Mesothelial cell of epicardium (in vitro differentiated cells): ENCODE results near the gene MAP2K2. TPM values are rescaled to one million over a fixed set of nuclear protein-coding genes. Genes with fewer than 3 reads are reported as not detected.

ENCODE experiments used
- DNase-seq, 2 experiments: peaks; one replicate each; pipeline ENCODE4 v3.0.0; 2021; ENCODE audit warnings: low spot score in 2 of 2; ENCODE audit not compliant: unreplicated experiment in 2 of 2
- H3K27ac Mint-ChIP-seq: 2 replicates; pipeline ENCODE4 v1.8.0; 2021; ENCODE audit warnings: mixed read lengths
- H3K27me3 Mint-ChIP-seq: 2 replicates; pipeline ENCODE4 v1.8.0; 2021; ENCODE audit warnings: low read depth, mixed read lengths
- H3K36me3 Mint-ChIP-seq: 2 replicates; pipeline ENCODE4 v1.8.0; 2021; ENCODE audit warnings: mixed read lengths
- H3K4me1 Mint-ChIP-seq: 2 replicates; pipeline ENCODE4 v1.8.0; 2021; ENCODE audit warnings: mixed read lengths
- H3K4me3 Mint-ChIP-seq: 2 replicates; pipeline ENCODE4 v1.8.0; 2021; ENCODE audit warnings: mild to moderate bottlenecking, moderate library complexity, mixed read lengths
- H3K9me3 Mint-ChIP-seq: 2 replicates; pipeline ENCODE4 v1.8.0; 2021; ENCODE audit warnings: mixed read lengths
- total RNA-seq: library from RNA; stranded (reverse); gene quantifications from 3 replicates; pipeline ENCODE4 v1.2.1, GENCODE V29; 2021
- TF ChIP-seq, protein P1 (sequence below): fragments of 200-600 bp; sonication (generic); IDR thresholded peaks from one replicate; pipeline ENCODE4 v1.5.0; 2021; ENCODE audit warnings: antibody characterized with exemption; ENCODE audit not compliant: unreplicated experiment

MAP2K2 gene
- total RNA-seq, 1 donor from 2014 or later, result 152 TPM

DNA sequence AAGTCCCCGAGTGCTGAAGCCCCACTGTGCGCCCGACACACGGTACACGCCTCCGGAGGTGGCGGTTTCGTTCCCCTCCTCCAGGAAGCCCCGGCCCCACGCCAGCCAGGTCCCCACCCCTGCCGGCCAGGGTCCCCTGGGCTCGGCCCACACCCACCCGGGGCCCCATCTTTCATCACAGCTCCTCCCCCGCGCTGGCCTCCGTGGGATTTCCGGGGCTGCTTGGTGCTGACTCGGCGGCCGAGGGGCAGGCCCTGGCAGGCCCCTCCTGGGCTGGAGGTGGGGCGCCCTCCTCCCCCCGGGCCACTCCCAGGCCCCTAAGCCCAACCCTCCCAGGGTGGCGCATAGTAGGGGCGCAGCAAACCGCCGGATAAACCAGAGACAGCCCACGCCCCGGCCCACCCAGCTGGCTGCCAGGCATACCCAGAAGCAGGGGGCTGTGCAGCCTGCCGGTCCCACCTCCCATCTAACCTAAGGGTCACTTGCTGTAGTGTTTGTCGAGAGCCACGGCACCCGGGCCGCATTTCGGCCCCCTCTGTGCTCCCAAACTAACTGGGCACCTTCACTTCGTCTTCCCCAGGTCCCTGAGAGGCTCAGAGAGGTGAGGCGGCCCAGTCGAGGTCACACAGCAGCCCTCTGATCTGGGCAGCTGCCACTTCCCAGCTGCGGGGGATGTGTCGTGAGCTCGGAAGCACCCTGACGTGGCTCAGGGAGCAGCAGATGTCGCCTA is 63.9 kb downstream of the MAP2K2 start:
- Mint-ChIP-seq H3K36me3 (peaks cover 13% of the 10 kb centered on the region), H3K4me3 (no peak overlapping the region), H3K27ac (peak overlapping the region; percentile 39), H3K27me3 (no peaks in the 10 kb centered on the region), H3K4me1 (peaks cover 14% of the 10 kb centered on the region), H3K9me3 (no peaks in the 10 kb centered on the region)
- TF ChIP-seq, protein P1, sequence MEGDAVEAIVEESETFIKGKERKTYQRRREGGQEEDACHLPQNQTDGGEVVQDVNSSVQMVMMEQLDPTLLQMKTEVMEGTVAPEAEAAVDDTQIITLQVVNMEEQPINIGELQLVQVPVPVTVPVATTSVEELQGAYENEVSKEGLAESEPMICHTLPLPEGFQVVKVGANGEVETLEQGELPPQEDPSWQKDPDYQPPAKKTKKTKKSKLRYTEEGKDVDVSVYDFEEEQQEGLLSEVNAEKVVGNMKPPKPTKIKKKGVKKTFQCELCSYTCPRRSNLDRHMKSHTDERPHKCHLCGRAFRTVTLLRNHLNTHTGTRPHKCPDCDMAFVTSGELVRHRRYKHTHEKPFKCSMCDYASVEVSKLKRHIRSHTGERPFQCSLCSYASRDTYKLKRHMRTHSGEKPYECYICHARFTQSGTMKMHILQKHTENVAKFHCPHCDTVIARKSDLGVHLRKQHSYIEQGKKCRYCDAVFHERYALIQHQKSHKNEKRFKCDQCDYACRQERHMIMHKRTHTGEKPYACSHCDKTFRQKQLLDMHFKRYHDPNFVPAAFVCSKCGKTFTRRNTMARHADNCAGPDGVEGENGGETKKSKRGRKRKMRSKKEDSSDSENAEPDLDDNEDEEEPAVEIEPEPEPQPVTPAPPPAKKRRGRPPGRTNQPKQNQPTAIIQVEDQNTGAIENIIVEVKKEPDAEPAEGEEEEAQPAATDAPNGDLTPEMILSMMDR, result no peak
- no peak for DNase-seq

GRCh38 chr19:4059453-4059871 is 64.5 kb downstream of the MAP2K2 start:
- H3K4me3 Mint-ChIP-seq, result no peak overlapping the region
- H3K27me3 Mint-ChIP-seq, result no peaks in the 10 kb centered on the region
- TF ChIP-seq, protein P1, result no peak
- peaks cover 14% of the 10 kb centered on the region for H3K4me1 Mint-ChIP-seq
- peaks cover 13% of the 10 kb centered on the region for H3K36me3 Mint-ChIP-seq
- peak overlapping the region; percentile 39 for H3K27ac Mint-ChIP-seq
- no peak for DNase-seq
- H3K9me3 Mint-ChIP-seq, result no peaks in the 10 kb centered on the region

- H3K27me3 Mint-ChIP-seq, result no peaks in the 10 kb centered on the region
- no peak overlapping the region for H3K4me3 Mint-ChIP-seq
- no peaks in the 10 kb centered on the region for H3K9me3 Mint-ChIP-seq
- H3K36me3 Mint-ChIP-seq, result peaks cover 13% of the 10 kb centered on the region
- peak overlapping the region; percentile 39 for H3K27ac Mint-ChIP-seq
- H3K4me1 Mint-ChIP-seq, result peaks cover 12% of the 10 kb centered on the region
- no peak for DNase-seq
- TF ChIP-seq, protein P1, result no peak
Observed at GRCh38 chr19:4058693-4059452, 65.0 kb downstream of the MAP2K2 start.

DNA sequence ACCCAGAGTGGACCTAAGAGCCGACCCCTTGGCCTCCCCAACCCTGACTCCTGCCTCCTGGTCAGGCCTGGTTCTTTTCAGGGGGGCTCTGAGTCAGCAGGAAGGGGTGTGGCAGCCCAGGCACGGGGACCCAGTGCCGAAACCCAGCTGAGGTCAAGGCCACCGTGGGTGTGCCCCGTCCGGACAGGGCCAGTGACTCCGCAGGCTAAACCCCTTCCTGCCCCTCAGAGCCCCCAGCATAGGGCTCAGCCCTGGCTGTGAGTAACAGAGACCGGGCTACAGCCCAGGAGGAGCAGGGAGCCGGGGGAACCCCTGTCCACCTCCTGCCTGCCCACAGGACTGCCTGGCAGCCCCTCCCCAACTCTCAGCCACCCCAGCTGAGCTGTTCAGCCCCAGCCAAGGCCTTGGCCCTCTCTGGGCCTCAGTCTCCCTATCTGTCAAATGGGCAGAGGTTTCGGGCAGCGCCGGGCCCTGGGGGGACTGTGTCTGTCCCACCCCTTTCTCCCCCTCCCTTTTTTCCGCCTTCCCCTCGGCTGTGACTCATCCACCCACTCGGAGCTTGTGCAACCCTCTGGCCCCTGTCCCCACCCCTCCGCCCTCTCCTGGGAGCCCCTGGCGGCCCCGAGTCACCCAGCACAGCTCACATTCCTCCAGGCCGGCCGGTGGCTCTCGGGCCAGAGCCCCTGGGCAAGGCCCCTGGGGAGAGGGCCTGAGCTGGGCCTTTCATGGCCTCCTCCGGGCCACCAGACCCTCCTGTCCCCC is 65.8 kb downstream of the MAP2K2 start:
- no peaks in the 10 kb centered on the region for H3K9me3 Mint-ChIP-seq
- TF ChIP-seq, protein P1, result no peak
- no peak overlapping the region for H3K4me3 Mint-ChIP-seq
- no peaks in the 10 kb centered on the region for H3K27me3 Mint-ChIP-seq
- peaks cover 12% of the 10 kb centered on the region for H3K4me1 Mint-ChIP-seq
- DNase-seq, result no peak
- peak overlapping the region; percentile 61 for H3K27ac Mint-ChIP-seq
- H3K36me3 Mint-ChIP-seq, result peaks cover 20% of the 10 kb centered on the region

DNA sequence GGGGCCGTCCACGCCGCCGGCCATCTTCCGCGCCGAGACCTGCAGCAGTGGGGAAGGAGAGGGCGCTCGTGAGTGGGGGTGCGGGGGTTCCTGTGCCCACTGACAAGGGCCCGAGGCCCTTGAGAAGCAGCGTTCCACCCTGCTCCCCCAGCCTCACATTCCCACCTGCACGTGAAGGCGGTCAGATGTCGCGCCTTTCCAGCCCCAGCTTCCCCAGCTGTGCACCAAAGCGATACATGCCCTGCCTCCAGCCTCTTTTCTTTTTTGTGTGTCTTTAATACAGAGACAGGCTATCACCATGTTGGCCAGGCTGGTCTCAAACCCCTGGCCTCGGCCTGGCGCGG is 68.7 kb downstream of the MAP2K2 start:
- Mint-ChIP-seq H3K27ac (no peak overlapping the region), H3K27me3 (no peaks in the 10 kb centered on the region), H3K36me3 (peaks cover 34% of the 10 kb centered on the region), H3K4me1 (peaks cover 8% of the 10 kb centered on the region), H3K4me3 (no peak overlapping the region), H3K9me3 (no peaks in the 10 kb centered on the region)
- TF ChIP-seq, protein P1, result no peak
- no peak for DNase-seq
